ENCODE data around the gene BLTP2. TPM values are rescaled to one million over a fixed set of nuclear protein-coding genes. Genes with fewer than 3 reads are reported as not detected.
"Not testable (repeated sequence)": the region's sequence is repeated elsewhere in the genome, so short reads cannot be mapped to it uniquely, and the experiment has no call there.

The BLTP2 gene
- 58.7 and 83.5 TPM in 2 replicates for polyA plus RNA-seq (2014; cell fraction: cytosol; rRNA removed)
- 173 and 215 TPM in 2 replicates for polyA plus RNA-seq (2014; cell fraction: nucleus; rRNA removed)

DNA sequence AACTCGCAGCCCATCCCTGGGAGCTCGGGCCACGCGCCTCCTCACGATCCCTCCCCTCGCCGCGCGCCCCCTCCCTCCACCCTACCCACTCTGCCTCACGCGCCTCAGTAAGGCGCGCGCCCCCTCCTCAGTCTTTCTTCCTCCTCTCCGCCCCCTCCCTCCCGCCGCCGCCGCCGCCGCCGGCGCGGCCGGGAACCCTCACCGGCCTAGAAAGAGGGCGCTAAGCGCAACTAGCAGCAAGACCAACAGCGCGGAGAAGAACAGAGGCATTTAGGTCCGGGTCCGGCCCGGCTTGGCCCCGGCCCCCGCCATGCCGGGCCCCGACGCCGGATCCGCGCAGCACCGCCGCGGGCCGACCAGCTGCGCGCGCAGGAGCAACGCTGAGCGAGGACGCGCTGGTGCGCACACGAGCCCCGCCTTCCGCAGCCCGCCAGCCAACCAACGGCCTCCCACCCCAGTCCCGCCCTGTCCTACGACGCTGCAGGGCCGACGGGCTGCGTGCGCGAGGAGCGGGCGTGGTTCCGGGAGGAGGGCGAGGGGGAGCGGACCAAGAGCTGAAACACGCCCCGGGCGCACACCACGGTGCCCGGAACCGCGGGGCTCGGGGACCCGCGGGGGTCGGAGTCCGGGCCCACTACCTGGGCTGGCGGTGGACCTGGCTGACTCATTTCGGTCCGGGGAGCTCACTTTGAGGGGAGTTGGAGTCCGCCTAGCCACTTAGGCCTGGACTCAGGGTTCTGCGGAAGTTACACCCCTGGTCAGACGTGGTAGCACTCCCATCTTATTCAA, at the start of gene BLTP2:
BLTP2 (minus strand) TSS at position 372 of the 789 bp plus-strand sequence; CDS start at position 270, 102 bp downstream.
- DNase-seq (ENCODE audit: low spot score) = peak; percentile 94

DNA sequence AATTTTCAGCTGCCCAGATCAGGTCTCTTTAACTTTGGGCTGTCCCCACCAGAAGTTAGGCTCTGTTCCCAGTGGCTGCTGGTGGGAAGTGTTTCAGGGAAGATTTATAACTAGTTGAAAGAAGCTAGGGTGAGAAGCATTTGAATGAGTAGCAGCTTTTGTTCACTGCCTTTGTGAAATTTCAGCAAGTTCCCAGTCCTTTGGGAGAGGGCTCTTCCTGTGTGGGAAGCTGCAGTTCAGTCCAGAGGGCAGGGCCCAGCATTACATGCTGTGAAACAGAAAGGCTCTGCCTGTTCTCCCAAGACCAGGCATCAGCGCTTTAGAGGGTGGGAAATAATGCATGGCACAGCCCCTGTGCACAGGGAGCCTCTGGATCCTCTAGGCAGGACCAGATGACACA, 48.9 kb upstream of the BLTP2 start:
- DNase-seq (ENCODE audit: low spot score) = no peak

- no peak for DNase-seq (ENCODE audit: low spot score)
Measured at GRCh38 chr17:28689011-28689410, 44.1 kb upstream of the BLTP2 start.

DNA sequence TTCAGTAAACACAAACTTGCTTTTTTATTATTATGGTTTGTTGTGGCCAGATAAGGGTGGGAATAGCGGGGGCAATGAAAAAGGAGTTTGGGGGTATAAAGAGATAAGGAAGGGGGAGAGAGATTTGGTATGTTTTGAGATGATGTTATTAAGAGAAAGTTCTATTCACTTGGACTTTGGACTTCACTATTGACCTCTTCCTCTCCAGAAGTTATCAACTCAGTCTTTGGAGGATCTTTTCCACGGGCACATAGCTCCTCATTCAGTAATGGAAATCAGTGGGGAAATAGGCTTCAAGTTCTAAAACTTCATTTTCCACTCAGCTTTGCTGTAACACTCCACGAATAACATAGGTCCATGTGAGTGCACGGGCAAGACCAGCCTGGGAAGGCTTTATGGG, 43.5 kb upstream of the BLTP2 start:
- DNase-seq (ENCODE audit: low spot score) = no peak

DNA sequence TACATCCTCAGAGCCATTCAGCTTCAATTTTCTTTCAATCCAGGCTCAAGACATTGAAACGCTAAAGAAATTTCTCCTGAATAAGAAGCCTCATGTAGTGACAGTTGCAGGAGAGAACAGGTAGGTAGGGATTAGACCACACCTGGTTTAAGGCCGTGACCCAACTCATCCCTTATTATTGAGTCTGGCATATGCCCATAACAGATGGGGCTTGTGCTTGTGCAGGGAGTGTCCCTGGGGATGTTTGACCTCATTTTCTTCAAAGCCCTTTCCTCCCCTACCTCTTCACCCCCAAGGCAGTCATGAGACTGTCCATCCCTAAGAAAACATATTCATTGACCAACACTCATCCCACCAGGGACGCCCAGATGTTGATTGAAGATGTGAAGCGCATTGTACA, 41.3 kb upstream of the BLTP2 start:
- no peak for DNase-seq (ENCODE audit: low spot score)

DNA sequence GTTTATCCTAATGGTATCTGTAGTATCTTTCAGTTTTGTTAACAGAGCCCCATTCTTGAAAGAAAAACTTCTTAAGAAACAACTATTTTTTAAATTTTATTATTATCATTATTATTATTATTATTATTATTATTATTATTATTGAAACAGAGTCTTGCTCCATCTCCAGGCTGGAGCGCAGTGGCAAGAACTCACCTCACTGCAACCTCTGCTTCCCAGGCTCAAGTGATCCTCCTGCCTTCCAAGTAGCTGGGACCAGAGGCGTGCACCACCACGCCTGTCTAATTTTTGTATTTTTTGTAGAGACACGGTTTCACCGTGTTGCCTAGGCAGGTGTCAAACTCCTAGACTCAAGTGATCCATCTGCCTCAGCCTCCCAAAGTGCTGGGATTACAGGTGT, 40.4 kb upstream of the BLTP2 start:
- no peak for DNase-seq (ENCODE audit: low spot score)

DNA sequence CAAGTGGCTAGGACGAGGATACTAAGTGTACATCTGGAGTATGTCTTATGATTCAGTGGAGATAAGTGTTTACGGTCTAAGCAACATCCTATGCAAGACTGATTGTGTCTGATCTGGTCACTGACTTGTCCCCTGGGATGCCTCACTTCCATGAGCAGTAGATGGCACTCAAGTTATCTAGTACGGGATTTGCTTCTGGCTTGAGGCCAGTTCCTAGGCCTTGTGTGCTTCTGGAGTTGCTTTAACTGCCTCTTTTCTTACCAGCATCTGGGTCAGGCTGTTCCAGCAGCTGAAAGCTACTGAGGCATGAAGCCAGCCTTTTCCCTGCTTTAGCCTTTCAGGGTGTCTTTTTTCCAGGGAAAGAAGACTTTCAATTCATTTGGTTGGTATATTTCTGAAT, 40.0 kb upstream of the BLTP2 start:
- peak; percentile 95 for DNase-seq (ENCODE audit: low spot score)

GRCh38 chr17:28682655-28683054, 37.7 kb upstream of the BLTP2 start:
- no peak for DNase-seq (ENCODE audit: low spot score)

DNA sequence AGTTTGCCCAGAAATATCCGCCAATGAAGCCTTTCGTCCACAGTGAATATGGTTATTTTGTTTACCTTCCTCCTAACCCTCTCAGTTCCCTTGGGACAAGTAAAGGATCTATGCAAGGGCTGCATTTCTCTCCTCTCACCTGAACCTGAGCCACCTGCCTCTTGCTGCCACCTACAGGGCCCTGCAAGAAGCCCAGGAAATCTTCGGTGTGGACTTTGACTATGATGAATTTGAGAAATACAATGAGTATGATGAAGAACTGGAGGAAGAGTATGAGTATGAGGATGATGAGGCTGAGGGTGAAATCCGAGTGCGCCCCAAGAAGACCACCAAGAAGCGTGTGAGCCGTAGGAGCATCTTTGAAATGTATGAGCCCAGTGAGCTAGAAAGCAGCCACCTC, 31.0 kb upstream of the BLTP2 start:
- DNase-seq (ENCODE audit: low spot score) = no peak

DNA sequence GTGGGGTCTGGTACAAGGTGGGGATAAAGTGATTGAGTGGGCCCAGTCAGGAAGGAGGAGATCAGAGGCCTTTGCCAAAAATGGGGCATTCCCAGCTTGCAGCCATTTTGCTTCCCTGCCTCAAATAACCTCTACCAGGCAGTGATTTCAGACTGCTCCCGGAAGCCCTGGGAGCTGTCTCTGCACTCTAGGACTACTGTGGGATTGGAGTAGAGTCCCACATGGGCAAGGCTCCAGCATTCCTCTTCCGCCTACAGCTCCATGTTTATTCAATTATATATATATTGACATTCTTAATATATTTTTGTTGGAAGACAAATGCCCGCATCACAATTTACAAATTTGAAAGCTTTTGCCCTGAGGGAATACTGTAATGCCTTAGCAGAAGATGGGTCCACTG, 30.5 kb upstream of the BLTP2 start:
- no peak for DNase-seq (ENCODE audit: low spot score)

- DNase-seq (ENCODE audit: low spot score) = no peak
Measured at GRCh38 chr17:28669918-28670317, 25.0 kb upstream of the BLTP2 start.

- DNase-seq (ENCODE audit: low spot score) = no peak
Measured at GRCh38 chr17:28667870-28668269, 22.9 kb upstream of the BLTP2 start.

- no peak for DNase-seq (ENCODE audit: low spot score)
Measured at GRCh38 chr17:28665994-28666393, 21.0 kb upstream of the BLTP2 start.

GRCh38 chr17:28663723-28664122, 18.8 kb upstream of the BLTP2 start:
- no peak for DNase-seq (ENCODE audit: low spot score)

DNA sequence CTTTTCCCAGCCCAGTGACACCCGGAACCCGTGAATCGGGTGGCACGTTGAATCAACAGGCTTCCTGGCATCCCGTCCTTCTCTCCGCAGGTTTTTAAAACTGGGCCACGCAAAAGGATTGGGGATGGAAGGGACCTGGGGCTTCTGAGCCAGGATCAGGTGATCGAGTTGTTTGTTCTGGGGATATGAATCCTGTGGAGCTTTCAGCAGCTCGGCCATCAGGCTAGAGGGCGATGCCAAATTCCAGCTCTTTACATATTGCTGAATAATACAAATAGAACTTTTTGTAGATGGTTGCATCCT, 17.5 kb upstream of the BLTP2 start:
- DNase-seq (ENCODE audit: low spot score) = no peak

DNA sequence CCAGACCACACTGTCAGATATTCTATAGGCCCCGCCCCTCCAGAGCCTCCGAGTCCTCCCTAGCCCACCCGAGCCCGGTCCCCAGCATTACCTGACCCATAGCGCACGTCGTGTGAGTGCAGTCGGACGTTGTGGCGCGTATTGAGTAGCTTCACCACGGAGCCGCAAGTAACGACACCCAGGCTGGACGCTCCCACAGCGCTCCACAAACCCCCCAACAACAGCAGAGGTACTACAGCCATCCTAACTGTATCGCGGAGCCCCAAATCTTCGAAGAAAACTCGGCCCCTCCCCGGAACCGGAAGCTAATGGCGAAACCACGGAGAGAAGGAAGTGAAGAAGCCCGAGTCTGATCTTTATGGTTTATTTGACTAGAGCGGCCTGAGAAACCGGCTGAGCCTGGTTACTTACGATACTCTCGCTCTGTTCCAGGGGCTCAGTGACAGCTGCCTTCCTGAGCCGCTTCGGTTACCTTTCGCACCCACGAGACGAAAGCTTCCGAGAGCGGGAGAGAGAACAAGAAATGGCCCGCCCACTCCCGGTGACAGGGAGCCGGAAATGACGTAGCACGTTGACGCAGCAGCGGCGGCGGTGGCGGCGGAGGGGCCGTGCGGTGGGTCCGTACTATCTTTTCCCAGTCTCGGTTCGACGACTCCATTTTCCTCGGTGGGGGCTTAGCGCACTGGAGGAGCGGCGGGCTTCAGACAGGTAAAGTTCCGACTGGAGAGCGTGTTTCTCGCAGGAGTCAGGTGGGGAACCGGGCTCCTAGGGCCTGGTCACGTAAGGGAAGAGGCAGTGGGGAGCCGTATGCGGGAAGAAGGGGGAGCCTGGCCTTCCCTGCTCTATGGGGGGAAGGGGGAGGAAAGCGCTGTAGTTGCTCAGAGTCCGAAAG, 16.9 kb upstream of the BLTP2 start, which contains the start of the genes SDF2 and SUPT6H:
SDF2 (minus strand) TSS at position 272 of the 892 bp plus-strand sequence; CDS start at position 242, 30 bp downstream.
SUPT6H (plus strand) TSS at position 571 of the 892 bp plus-strand sequence. CDS start 11,197 bp downstream, outside the sequence.
- peak; percentile 92 for DNase-seq (ENCODE audit: low spot score)

- not testable (repeated sequence) for DNase-seq (ENCODE audit: low spot score)
Measured at GRCh38 chr17:28659497-28659881, 14.5 kb upstream of the BLTP2 start.

GRCh38 chr17:28658766-28659496, 14.0 kb upstream of the BLTP2 start:
- not testable (repeated sequence) for DNase-seq (ENCODE audit: low spot score)

DNA sequence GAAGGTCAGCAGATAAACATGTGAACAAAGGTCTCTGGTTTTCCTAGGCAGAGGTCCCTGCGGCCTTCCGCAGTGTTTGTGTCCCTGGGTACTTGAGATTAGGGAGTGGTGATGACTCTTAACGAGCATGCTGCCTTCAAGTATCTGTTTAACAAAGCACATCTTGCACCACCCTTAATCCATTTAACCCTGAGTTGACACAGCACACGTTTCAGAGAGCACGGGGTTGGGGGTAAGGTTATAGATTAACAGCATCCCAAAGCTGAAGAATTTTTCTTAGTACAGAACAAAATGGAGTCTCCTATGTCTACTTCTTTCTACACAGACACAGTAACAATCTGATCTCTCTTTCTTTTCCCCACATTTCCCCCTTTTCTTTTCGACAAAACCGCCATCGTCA, 13.4 kb upstream of the BLTP2 start:
- not testable (repeated sequence) for DNase-seq (ENCODE audit: low spot score)

DNA sequence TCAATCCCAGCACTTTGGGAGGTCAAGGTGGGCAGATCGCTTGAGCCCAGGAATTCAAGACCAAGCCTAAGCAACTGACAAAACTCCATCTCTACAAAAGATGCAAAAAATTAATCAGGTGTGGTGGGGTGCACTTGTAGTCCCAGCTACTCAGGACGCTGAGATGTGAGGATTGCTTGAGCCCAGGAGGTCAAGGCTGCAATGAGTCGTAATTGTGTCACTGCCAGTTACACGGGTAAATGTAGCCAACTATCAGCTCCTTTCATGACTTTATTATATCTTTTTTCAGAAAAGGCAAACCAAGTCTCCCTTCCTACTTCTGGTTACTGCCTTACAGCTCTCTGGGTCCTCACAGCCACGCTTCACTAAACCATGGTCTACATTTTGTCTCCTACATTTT, 12.8 kb upstream of the BLTP2 start:
- no peak for DNase-seq (ENCODE audit: low spot score)

DNA sequence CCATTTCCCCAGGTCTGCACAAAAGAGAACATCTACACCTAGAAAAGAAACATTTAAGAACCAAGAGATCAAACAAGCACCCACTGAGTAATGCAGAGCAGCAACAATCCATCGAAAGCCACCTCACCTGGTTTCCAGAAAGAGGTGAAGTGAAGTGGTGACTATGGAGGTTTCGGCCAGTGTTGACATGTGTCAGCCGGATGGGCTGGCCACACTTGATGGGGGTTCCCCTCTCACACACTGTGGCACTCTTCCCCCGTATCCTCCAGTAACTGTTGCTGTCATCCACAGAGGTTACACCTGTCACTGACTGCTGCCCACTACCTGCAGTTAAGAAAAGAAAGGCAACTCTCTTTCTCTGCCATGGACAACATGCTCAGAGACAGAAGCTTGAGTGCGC, 10.2 kb upstream of the BLTP2 start:
- no peak for DNase-seq (ENCODE audit: low spot score)

GRCh38 chr17:28648698-28649097, 3.7 kb upstream of the BLTP2 start:
- DNase-seq (ENCODE audit: low spot score) = no peak
